MM.1S (cell line): ENCODE results near the gene C1orf116.

Experiments used
- DNase-seq: peaks from one replicate; pipeline ENCODE4 v3.0.0-alpha.2; 2015
- H2AFZ ChIP-seq: fragments of 300-600 bp; sonication (generic); 2 replicates; pipeline ENCODE4 v1.6.0; 2016; ENCODE audit warnings: antibody characterized with exemption, low read length
- H3F3A ChIP-seq: fragments of 300-600 bp; sonication (generic); 2 replicates; pipeline ENCODE4 v1.6.1; 2016; ENCODE audit warnings: mild to moderate bottlenecking, antibody characterized with exemption, low read length, moderate library complexity, mixed read lengths; ENCODE audit not compliant: insufficient read depth
- H3K27ac ChIP-seq: fragments of 300-600 bp; sonication (generic); 2 replicates; pipeline ENCODE4 v1.5.1; 2016; ENCODE audit warnings: mild to moderate bottlenecking, low read length
- H3K27me3 ChIP-seq: fragments of 300-600 bp; sonication (generic); replicated peaks from 2 replicates; pipeline ENCODE4 v1.6.0; 2016; ENCODE audit warnings: low read length; ENCODE audit not compliant: insufficient read depth
- H3K36me3 ChIP-seq: fragments of 300-600 bp; sonication (generic); replicated peaks from 2 replicates; pipeline ENCODE4 v1.6.1; 2016; ENCODE audit warnings: mild to moderate bottlenecking, low read length, mixed read lengths; ENCODE audit not compliant: insufficient read depth
- H3K4me1 ChIP-seq: fragments of 300-600 bp; sonication (generic); 2 replicates; pipeline ENCODE4 v1.6.1; 2016; ENCODE audit warnings: low read length, mixed read lengths
- H3K4me2 ChIP-seq: fragments of 300-600 bp; sonication (generic); 2 replicates; pipeline ENCODE4 v1.6.0; 2016; ENCODE audit warnings: low read depth, low read length
- H3K4me3 ChIP-seq: fragments of 300-600 bp; sonication (generic); 2 replicates; pipeline ENCODE4 v1.5.1; 2016; ENCODE audit warnings: low read length, mixed read lengths
- H3K79me2 ChIP-seq: fragments of 300-600 bp; sonication (generic); 2 replicates; pipeline ENCODE4 v1.6.1; 2016; ENCODE audit warnings: mixed run types, low read length, mixed read lengths
- H3K9ac ChIP-seq: fragments of 300-600 bp; sonication (generic); 2 replicates; pipeline ENCODE4 v1.6.1; 2016; ENCODE audit warnings: low read length, mixed read lengths
- H3K9me2 ChIP-seq: fragments of 300-600 bp; sonication (generic); replicated peaks from 2 replicates; pipeline ENCODE4 v1.6.1; 2016; ENCODE audit warnings: mild to moderate bottlenecking, low read length, mixed read lengths; ENCODE audit not compliant: insufficient read depth
- H3K9me3 ChIP-seq: fragments of 300-600 bp; sonication (generic); replicated peaks from 2 replicates; pipeline ENCODE4 v1.6.1; 2016; ENCODE audit warnings: mild to moderate bottlenecking, low read length, mixed read lengths; ENCODE audit not compliant: insufficient read depth
- H4K20me1 ChIP-seq: fragments of 300-600 bp; sonication (generic); 2 replicates; pipeline ENCODE4 v1.6.1; 2016; ENCODE audit warnings: mild to moderate bottlenecking, low read length, moderate library complexity, mixed read lengths; ENCODE audit not compliant: insufficient read depth
- EZH2 ChIP-seq: fragments of 300-600 bp; sonication (generic); optimal IDR thresholded peaks from 2 replicates; pipeline ENCODE3; 2017; ENCODE audit warnings: low read depth, mild to moderate bottlenecking, antibody characterized with exemption, low read length, mixed read lengths
- EZH2phosphoT487 ChIP-seq: fragments of 300-600 bp; sonication (generic); IDR thresholded peaks from 2 replicates; pipeline ENCODE4 v1.6.1; 2018; ENCODE audit warnings: antibody characterized with exemption, low read length
- TF ChIP-seq, protein P1 (sequence below): fragments of 300-600 bp; sonication (generic); IDR thresholded peaks from 2 replicates; pipeline ENCODE4 v1.5.1; 2016; ENCODE audit warnings: antibody characterized with exemption, low read length, mixed read lengths

The C1orf116 gene

DNA sequence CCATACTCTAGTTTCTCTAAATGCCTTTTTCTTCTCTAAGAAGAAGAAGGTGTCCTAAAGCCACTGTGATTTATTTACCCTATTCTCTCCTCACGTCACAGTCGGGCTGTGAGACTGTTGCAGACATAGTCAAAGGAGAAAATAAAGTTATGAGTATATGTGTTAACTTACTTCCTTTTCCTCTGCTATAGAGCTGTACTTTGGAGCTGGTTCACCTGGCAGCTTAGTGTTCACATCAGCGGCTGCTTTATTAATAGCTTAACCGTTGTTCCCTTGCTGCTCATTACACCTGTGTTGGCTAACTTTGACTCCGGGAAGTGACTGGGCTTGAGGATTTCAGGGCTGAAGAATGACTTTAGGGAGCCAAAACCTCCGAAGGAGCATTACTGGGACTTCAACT lies 24.1 kb upstream of the C1orf116 start:
- Histone ChIP-seq H2AFZ (no peak overlapping the region), H3K36me3 (no peaks in the 10 kb centered on the region), H3K27me3 (no peaks in the 10 kb centered on the region), H3K9me2 (no peaks in the 10 kb centered on the region), H3K4me3 (no peak overlapping the region), H3K4me1 (peaks cover 34% of the 10 kb centered on the region), H3K9ac (no peak overlapping the region), H3K9me3 (no peaks in the 10 kb centered on the region), H4K20me1 (no peaks in the 10 kb centered on the region), H3F3A (peaks cover 42% of the 10 kb centered on the region), H3K4me2 (no peak overlapping the region), H3K79me2 (no peaks in the 10 kb centered on the region), H3K27ac (no peak overlapping the region)
- no peak for TF ChIP-seq EZH2
- TF ChIP-seq, protein P1, sequence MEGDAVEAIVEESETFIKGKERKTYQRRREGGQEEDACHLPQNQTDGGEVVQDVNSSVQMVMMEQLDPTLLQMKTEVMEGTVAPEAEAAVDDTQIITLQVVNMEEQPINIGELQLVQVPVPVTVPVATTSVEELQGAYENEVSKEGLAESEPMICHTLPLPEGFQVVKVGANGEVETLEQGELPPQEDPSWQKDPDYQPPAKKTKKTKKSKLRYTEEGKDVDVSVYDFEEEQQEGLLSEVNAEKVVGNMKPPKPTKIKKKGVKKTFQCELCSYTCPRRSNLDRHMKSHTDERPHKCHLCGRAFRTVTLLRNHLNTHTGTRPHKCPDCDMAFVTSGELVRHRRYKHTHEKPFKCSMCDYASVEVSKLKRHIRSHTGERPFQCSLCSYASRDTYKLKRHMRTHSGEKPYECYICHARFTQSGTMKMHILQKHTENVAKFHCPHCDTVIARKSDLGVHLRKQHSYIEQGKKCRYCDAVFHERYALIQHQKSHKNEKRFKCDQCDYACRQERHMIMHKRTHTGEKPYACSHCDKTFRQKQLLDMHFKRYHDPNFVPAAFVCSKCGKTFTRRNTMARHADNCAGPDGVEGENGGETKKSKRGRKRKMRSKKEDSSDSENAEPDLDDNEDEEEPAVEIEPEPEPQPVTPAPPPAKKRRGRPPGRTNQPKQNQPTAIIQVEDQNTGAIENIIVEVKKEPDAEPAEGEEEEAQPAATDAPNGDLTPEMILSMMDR, result no peak
- TF ChIP-seq EZH2phosphoT487, result no peak
- DNase-seq, result no peak

DNA sequence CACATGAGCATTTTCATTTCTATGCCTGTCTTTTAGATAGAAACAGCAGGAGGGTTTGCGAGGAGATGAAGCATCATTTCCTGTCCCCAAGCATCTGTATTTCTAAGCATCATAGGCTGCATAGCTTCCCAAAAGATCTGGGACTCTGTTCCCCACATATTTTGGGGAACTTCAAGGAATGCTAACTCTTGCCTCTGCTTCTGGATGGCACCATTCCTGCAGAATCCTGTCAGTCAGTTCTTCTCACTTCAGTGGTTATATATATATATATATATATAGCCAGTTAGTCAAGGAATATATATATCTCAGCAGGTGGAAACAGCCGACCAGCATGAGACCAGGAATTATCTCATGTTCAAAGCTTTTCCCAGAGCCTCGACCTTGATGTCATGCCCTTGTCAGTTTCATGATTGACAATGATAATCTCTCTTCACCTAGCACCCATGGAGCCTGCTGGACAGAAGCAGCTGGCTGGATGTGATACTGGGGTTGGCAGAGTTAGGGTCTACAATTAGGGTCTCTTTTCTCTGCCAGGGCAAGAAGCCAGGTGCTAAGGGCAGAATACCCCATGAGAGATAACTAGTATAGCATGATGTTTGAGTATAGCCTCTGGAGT lies 22.9 kb upstream of the C1orf116 start:
- Histone ChIP-seq H3K9me2 (no peaks in the 10 kb centered on the region), H3K9ac (no peak overlapping the region), H3K27ac (no peak overlapping the region), H3K27me3 (no peaks in the 10 kb centered on the region), H2AFZ (no peak overlapping the region), H3K4me3 (no peak overlapping the region), H3F3A (peaks cover 47% of the 10 kb centered on the region), H3K9me3 (no peaks in the 10 kb centered on the region), H3K4me1 (peaks cover 40% of the 10 kb centered on the region), H3K79me2 (peaks cover 3% of the 10 kb centered on the region), H3K36me3 (no peaks in the 10 kb centered on the region), H3K4me2 (no peak overlapping the region), H4K20me1 (no peaks in the 10 kb centered on the region)
- no peak for DNase-seq
- TF ChIP-seq EZH2phosphoT487 (no peak), EZH2 (no peak)
- TF ChIP-seq, protein P1, result no peak

DNA sequence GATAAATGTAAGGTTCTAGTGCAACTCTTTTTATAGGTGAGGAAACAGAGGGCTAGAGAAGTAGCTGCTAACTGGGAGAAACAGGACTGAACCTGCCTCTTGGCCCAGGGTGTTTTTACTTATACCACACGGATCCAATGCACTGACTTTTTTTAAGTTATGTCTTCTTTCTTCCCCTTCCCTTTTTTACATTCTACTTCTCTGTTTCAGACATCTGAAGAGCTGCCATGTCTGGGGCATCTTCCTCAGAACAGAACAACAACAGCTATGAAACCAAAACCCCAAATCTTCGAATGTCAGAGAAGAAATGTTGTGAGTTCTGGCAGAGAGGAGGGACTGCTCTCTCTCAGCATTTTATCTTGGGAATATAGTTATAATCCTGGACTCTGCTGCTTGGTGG lies 21.9 kb upstream of the C1orf116 start:
- no peak for TF ChIP-seq EZH2
- TF ChIP-seq, protein P1, result no peak
- peak overlapping the region; percentile 41 for H3K4me2 ChIP-seq
- no peaks in the 10 kb centered on the region for H3K9me2 ChIP-seq
- H3K79me2 ChIP-seq, result peaks cover 13% of the 10 kb centered on the region
- no peaks in the 10 kb centered on the region for H3K27me3 ChIP-seq
- H3K9me3 ChIP-seq, result no peaks in the 10 kb centered on the region
- peak overlapping the region; percentile 19; the same call in 1 of the 2 replicates for H3K27ac ChIP-seq
- 0 out of 2 replicates have a peak, but pooled peaks cover under 1% of the 10 kb centered on the region for H3K36me3 ChIP-seq
- peak overlapping the region; percentile 8; the same call in 1 of the 2 replicates for H3K9ac ChIP-seq
- no peaks in the 10 kb centered on the region for H4K20me1 ChIP-seq
- peak; percentile 35 for DNase-seq
- peak overlapping the region; percentile 3; the same call in 1 of the 2 replicates for H2AFZ ChIP-seq
- peaks cover 52% of the 10 kb centered on the region for H3F3A ChIP-seq
- peak overlapping the region; percentile 1; the same call in 1 of the 2 replicates for H3K4me3 ChIP-seq
- peaks cover 38% of the 10 kb centered on the region for H3K4me1 ChIP-seq
